D341Med (cell line): ENCODE measurements around the gene UNC5A.

Experiments
- DNase-seq: peaks from one replicate; pipeline ENCODE4 v3.0.0; 2012; ENCODE audit warnings: low spot score

Gene UNC5A

DNA sequence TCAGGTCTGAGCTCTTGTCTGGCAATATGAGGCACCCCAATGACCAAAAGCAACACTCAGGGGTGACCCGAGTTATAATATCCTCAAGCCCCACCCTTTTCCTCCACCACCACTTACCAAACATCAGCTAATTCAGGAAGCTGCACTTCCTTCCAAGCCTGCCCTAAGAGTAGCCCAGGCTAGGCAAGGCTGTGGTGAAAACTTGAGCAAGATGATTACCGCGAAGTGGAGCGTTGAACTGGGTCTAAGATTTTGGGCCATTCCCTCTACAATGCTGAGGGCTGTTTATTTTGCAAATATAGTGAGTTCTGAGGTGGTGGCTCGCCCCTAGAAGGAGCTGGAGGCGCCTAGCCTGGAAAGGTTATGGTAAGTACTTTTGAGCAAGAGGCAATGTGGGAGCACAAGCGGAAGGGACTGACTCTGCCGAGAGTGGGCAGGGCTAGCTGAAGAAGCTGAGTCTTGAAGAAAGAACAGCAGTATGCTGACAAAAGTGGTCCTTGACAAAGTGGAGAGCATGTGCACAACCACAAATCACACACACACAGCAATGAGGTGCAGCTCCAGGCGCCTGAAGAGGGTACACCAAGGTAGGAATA lies 89.0 kb downstream of the UNC5A start, which contains the start of gene HK3:
Gene HK3, minus strand, starts transcription at position 51 of the 596 bp plus-strand sequence. CDS start 3,187 bp downstream, outside the sequence.
- DNase-seq, result no peak

DNA sequence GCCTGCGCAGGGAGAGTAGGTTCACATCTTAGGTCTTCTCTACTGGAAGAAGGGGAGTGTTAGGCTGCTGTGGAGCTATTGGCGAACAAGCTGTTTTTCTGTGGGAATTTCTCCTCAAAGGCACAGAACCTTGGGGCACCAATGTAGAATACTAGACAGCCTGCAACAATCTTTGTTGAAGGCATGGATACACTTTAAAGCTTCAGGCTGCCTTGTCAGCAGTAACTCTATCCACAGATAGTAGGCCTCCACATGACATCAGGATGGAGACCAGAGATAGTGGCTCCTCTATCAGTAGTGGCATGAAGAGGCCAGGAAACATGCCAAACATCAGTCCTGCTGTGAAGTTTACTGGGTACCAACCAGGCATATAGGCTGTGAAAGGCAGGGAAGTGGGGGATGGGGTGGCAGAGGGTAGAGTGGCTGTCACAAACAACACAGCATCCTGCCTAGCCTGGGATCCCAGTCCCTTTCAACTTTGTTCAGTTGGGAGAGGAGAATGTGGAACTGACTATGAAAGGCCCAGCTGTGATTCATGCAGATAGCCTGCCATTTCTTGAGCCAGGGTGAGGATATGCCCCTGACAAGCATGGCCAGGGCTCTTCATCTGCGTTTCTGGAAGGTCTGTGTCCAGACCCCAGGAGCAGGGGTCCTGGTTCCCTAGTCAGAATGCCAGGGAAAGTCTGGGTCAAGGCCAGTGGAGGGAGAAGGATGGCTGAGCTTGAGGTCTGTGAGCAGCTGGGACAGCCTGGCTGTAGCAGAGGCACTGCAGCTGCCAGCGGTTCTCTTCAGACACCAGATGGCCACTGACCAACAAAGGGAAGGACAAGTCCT lies 89.8 kb downstream of the UNC5A start:
- DNase-seq, result no peak

DNA sequence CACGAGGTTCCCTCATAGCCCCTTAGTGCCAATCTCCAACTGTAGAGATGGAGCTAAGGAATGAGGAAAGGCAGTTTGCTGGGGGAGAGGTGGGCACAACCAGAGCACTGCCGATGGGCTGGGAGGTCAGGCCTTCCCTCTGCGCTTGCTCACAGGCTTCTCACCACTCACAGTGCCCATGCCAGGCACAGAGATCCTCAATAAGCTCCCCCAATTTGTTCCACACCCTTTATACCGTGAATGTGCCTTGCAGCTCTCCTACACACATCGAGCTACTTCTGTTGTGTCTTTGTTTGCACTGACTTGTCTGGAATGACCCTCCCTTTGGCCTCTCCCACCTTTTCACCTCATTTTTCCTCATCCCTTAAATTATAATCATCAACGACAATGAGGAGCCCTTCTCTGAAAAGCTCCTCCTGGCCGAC lies 90.4 kb downstream of the UNC5A start:
- DNase-seq, result no peak

DNA sequence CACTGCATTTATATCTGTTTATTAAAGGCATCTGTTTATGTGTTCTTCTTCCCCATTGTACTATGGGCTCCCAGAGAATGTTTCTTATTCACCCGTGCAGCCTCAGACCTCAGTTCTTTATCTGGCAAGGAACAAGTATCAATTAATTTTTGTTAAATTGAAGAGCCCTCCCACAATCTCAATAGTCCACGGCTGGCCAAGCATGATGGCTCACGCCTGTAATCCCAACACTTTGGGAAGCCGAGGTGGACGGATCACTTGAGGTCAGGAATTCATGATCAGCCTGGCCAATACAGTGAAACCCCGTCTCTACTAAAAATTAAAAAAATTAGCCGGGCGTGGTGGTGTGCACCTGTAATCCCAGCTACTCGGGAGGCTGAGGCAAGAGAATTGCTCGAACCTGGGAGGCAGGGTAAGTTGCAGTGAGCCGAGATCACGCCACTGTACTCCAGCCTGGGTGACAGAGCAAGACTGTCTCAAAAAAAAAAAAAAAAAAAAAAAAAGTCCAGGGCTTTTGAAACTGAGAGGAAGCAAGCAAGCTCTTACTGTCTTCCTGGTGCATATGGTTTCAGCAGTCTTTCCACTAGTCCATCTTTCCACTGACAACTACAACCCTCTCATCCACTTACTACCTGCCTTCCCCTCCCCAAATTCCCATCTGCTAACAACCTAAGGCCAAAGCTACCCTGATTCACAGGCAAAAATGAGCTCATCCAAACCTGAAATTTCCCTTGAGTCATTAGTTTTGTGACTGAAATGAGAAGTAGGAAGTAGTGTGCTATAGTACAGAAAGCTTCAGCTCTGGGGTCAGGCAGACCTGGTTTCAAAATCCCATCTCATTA lies 91.1 kb downstream of the UNC5A start:
- DNase-seq, result no peak

DNA sequence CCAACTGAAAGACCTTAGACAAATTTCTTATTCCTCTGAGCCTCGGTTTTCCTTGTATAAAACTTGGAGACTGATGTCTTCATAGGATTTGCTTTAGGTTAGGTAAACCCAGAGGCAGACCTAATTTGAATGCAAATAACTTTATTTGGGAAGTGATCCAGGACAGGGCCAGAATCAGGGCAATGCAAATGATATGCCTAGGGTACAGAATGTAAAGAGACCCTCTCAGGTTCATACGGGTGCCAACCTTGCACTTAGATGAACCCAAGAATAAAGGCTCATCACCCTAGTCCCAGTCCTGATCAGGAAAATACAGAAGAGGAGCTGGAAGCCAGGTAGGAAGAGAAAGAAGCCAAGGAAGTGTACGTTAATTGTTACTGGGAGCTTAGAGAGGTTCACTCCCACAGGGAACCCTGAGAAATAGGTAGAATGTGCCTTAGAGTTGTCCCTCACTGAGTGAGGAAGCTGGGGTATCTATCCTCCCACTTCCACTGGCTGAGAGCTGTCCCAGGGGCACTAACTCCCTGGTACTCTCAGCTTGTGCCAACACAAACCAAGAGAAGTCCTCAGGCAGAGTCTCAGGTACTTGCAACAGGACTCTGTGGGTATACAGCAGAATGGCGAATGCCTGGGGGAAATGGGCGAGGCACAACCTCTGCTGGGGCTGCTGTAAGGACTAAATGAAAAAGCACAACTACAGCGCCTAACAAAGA lies 91.9 kb downstream of the UNC5A start:
- DNase-seq, result no peak

DNA sequence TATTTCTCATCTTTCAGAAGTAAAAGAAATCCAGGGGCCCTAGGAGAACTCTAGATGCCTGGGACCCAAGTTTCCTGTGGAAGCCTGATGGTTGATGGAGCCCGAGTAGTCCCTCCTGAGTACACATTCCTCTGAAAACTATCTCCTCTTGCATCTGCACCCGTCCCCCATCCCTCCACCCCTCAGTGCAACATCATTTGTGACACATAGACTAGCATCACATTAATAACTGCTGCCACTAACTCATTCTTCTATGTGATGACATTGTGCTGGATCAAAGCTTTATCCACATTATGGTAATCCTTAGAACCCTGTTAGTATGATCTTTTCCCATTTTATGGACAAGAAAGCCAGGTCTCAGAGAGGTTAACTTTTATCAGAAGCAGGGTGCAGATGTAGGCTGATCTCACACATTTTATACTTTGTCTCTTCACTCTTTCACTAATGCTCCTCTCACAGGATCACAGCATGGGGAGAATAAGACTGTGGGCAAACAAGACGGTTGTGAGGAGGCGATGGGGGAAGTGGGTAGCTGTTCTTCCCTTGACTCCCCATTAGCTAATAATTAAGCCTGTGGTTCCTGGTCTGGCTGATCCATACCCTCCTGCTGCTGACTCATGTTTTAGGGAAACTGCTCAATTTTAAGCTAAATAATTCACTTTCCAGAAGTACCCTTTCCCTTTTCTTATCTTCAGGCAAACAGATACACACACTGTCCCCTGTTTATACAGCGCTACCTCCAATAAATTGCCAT lies 92.7 kb downstream of the UNC5A start:
- no peak for DNase-seq

DNA sequence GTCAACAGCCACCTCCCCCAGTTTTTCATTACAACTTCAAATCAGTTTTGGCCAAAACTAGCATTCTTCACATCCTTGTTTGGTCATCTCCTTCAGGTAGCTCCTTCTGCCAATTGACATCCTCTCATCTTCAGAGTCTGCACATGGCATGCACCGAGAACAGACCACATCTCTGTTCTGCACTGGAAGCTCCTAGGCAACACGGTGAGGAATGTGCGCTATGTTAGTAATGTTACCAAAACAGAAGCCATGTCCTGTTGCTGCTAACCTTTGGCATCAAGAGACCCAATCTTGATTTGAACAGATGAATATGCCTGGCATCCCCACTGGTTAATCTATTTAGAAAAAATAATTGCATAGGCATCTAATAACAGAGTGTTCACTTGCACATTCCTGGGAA lies 93.9 kb downstream of the UNC5A start:
- no peak for DNase-seq

DNA sequence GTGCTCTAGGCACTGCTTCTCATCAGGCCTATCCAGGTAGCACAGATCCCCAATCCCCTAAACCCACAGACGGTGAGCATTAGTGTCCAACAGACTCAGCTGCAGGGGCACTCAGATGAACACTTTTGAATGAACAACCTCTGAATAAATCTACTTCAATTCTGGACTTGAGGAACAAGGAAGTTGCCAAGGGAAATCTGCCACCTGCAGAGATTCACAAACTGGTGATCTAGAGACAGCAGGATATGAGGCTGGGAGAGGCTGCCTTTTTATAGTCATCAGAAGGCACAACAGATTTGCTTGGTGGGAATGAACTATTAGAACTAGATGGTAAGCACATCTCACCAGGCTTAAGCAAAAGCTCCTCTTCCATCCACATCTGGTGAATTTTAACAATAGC lies 95.8 kb downstream of the UNC5A start:
- DNase-seq, result no peak

DNA sequence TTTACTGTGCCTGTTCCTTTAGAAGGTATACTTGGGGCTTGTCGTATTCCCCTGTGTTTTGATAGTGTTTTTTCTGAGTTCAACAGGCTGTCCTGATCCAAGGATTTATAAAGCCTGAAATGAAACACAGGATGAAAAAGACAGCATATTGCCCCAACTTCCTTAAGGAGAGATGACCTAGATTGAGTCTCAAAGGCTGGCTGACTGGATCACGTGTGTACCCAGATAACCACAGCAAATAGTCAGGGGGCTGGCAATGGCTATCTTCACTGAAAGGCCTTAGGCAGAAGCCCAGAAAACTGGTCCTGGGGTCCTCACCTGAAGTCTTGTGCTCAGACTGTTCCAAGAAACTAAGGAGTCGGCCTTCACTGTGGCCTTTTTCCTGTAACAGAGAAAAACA lies 96.4 kb downstream of the UNC5A start:
- no peak for DNase-seq

DNA sequence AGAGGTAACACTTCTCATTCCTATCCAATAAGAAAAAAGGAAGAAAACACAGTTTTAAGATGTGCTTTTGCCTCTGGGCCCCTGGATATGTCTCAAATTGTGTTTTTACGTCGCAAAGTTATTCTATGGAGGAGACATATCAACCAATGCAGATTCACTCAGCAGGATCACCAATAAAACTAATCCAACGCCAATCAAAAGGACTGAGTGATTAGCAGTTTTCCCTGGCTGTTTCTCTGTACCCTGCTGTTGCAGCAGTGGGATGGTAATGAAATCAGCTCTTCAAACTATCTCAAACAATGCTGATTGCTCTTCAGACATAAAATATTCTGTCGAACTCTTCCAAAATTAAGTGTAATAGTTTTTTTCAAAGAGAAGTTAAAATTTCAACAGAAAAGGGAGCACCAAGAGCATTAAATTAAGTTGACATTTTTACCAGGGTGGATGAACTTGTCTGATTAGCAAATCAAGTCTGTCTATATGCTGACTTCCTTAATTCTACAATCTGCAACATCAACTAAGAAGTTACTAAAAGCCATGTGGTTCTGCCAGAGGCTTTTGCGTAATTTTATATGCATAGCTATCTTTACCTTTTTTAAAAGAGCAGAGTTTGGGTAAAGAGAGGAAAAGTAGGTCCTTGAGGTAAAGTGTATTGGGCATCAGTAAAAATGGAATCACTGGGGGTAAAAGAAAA lies 98.5 kb downstream of the UNC5A start:
- no peak for DNase-seq

DNA sequence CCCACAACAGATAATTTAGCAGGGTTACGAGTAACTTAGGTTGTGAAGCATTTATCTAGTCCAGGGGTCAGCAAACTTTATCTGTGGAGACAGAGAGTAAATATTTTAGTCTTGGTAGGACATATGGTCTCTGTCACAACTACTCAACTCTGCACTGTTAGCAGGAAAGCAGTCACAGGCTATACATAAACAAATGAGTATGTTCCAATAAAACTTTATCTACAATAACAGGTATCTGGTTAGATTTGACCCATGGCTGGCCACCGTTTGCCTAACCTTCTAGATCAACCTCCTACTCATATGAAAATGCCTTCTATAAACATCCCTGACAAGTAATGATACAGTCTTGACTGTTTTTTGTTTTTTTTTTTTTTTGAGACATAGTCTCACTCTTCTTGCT lies 101.8 kb downstream of the UNC5A start:
- DNase-seq, result no peak

DNA sequence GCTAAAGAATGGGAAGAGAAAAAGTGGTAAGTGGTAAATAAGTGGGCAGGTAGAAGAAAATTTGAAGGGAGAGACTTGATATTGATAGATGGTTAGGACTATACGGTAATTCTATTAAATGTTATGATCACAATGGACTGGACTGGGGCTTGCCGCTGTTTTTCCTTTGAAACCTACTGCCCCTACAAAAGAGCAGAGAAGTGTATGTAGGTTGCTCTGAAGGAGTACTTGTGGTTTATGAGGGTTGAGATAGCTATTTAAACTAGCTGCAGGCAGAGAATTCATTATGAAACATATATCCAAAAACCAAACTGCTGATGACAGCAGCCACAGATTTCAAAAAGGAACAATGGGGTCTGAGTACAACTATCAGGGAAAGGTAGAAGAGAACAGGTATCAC lies 105.5 kb downstream of the UNC5A start:
- DNase-seq, result no peak

DNA sequence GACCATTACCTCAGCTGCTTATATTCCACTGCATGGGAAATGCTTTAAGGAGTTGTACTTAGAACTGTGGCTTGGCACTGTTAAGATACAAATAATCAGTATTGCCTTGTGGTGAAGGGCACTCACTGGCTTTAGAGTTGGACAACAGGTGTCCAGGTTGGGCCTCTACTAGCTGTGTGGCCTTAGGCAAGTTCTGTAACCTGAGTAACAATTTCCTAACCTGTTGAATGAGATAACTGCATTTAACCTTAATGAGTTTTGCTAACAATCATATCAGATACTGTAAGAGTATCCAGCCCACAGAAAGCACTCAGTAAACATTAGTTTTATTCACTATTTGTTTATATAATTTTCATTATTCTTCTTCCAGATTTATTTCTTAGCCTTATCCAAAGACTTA lies 106.0 kb downstream of the UNC5A start:
- no peak for DNase-seq

DNA sequence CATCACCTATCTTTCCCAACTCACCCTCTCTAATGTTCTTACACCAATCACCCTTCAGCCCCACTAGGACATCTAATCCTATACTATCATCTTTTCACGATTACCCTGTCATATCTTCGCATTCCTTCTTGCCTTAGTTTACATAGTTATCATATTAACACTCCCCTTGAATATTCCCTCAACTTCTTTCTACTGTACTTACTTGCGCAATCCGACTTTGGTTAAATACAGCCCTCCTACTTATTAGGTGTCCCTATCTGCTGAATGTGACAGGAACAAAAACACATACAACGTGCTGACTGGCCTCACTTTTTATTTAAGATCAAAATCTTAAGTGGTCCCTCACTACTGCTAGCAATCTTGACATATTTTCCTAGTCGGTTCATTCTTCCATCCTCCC lies 108.3 kb downstream of the UNC5A start:
- DNase-seq, result no peak

DNA sequence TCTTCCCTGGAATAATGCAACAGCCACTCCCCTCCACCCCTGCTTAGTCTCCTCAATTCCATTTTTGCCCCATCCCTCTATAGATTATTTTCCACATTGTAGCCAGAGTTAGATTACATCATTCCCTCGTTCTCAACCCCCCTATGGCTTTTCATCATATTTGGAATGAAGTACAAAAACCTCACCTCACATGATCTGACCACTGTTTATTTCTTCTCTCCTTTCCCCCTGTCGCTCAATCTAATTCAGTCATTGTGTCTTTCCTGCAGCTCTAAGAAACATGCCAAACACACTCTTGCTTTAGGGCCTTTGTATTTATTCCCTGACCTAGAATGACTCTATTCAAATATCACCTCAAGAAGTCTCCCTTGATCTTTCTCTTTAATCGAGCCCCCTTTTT lies 111.4 kb downstream of the UNC5A start:
- no peak for DNase-seq

DNA sequence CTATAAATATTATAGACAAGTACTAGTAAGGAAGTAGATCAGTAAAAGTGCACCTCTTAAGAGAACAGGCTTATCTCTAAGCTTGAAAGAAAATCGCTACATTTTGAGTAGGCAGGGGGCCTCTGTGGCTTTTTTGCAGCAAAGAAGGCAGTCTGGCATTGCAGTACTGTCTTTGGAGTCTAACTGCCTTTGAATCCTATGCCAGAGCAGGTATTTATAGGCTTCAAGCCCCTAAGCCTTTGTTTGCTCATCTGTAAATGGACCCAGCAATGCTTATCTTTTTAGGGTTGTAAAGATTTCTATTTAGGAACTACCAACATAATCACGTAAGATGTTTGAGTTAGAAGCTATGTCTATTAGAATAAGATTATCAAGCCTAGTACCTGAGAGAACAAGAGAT lies 112.5 kb downstream of the UNC5A start:
- no peak for DNase-seq

DNA sequence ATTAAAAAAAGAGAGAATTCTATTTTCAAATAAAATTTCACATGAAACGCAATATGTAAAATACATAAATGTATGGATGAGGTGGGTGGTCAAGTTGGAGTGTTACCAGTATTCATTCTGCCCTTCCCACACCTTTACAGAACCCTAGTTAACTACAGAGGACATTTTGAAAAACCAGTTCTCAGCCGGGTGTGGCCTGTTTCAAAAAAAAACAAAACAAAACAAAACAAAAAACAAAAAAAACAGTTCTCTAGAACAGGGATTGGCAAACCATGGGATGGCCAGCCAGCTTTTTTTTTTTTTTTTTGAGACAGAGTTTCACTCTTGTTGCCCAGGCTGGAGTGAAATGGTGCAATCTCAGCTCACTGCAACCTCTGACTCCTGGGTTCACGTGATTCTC lies 117.2 kb downstream of the UNC5A start:
- no peak for DNase-seq

DNA sequence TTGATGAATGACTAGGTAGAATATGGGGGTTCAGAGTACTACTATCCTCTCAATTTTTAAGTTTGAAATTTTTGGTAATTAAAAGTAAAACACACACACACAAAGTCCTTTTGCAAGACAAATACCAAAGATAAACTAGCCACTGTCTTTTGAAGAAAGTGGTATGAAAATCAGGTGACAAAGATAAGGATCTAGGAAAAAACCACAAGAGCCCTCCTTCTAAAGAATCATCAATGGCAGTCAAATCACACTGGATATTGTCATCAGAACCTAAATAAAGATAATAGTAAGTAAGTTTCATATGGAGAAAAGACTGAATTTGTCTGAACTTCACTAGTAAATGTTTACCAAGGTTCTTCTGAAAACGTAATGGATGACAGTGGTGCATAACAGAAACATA lies 119.3 kb downstream of the UNC5A start:
- DNase-seq, result no peak
